Testis (tissue), 3 donors: Measurements from ENCODE around the gene IQSEC1. TPM values are rescaled to one million over a fixed set of nuclear protein-coding genes. Genes with fewer than 3 reads are reported as not detected.

Experiments
- DNase-seq: peaks from one replicate; pipeline ENCODE4 v3.0.0-alpha.2; 2019
- H3K27ac ChIP-seq, 2 donors: fragments of 200-600 bp; sonication (generic); one replicate each; pipeline ENCODE4 v1.5.1; 2019
- H3K27me3 ChIP-seq: fragments of 200-600 bp; sonication (generic); one replicate; pipeline ENCODE4 v1.5.1; 2019
- H3K36me3 ChIP-seq: fragments of 200-600 bp; sonication (generic); one replicate; pipeline ENCODE4 v1.5.1; 2017; ENCODE audit warnings: low read depth; ENCODE audit errors: missing control alignments
- H3K4me1 ChIP-seq: fragments of 200-600 bp; sonication (generic); one replicate; pipeline ENCODE4 v1.5.1; 2019
- H3K4me3 ChIP-seq, 2 donors: fragments of 200-600 bp; sonication (generic); one replicate each; pipeline ENCODE4 v1.5.1; 2017 to 2019
- H3K9me3 ChIP-seq: fragments of 200-600 bp; sonication (generic); one replicate; pipeline ENCODE4 v1.5.1; 2017
- POLR2A ChIP-seq: fragments of 450-650 bp; IDR thresholded peaks from one replicate; pipeline ENCODE4 v1.6.1; 2017; ENCODE audit warnings: antibody characterized with exemption, mild to moderate bottlenecking, moderate library complexity
- WGBS, 2 donors: methylation state at CpG; one replicate each; pipeline ENCODE4 v1.1.5; 2018; 5-methylcytosine and 5-hydroxymethylcytosine counted together
- intact Hi-C: fragments of 100-400 bp; cut with DNase I; formaldehyde crosslinking; loops from one replicate; pipeline ENCODE4 v1.15.1; 2023; ENCODE audit warnings: low total_unique reads
- polyA plus RNA-seq: library from polyadenylated mRNA; stranded (reverse); fragments of 350-450 nt; fragmentation: Illumina TruSeq; extraction: RNeasy Lipid Tissue Mini Kit (QIAGEN cat#74804); gene quantifications from one replicate; pipeline ENCODE4 v1.2.3, GENCODE V29; 2014; ENCODE audit warnings: low read depth, low replicate concordance; ENCODE audit not compliant: insufficient read depth
- total RNA-seq, 2 donors: library from RNA; depleted of rRNA; stranded (reverse); fragments of >200 nt; gene quantifications; one replicate each; pipeline ENCODE4 v1.2.3, GENCODE V29; 2016
- TF ChIP-seq, protein P1 (sequence below), 3 experiments: fragments of 450-650 bp in 2 of 3; fragments of 200-600 bp in 1 of 3; sonication (generic) in 1 of 3; IDR thresholded peaks; one replicate each; pipeline ENCODE4 v1.5.1; 2016 to 2019; ENCODE audit warnings: antibody characterized with exemption in 3 of 3, mild to moderate bottlenecking in 2 of 3, moderate library complexity in 1 of 3

The IQSEC1 gene
- total and polyA plus RNA-seq, 3 donors from 2014 or later: 32.9 to 89.4 (median 74.3) TPM

- intact Hi-C loops: no loop called here
- no peak for DNase-seq
- no peaks in the 10 kb centered on the region for H3K27me3 ChIP-seq
- H3K27ac ChIP-seq: no peak overlapping the region
- 91 to 92% methylated on average over 2 of the region's 2 CpGs for WGBS, 2 donors
- no peaks in the 10 kb centered on the region for H3K36me3 ChIP-seq
- no peak for TF ChIP-seq POLR2A
- TF ChIP-seq, protein P1, sequence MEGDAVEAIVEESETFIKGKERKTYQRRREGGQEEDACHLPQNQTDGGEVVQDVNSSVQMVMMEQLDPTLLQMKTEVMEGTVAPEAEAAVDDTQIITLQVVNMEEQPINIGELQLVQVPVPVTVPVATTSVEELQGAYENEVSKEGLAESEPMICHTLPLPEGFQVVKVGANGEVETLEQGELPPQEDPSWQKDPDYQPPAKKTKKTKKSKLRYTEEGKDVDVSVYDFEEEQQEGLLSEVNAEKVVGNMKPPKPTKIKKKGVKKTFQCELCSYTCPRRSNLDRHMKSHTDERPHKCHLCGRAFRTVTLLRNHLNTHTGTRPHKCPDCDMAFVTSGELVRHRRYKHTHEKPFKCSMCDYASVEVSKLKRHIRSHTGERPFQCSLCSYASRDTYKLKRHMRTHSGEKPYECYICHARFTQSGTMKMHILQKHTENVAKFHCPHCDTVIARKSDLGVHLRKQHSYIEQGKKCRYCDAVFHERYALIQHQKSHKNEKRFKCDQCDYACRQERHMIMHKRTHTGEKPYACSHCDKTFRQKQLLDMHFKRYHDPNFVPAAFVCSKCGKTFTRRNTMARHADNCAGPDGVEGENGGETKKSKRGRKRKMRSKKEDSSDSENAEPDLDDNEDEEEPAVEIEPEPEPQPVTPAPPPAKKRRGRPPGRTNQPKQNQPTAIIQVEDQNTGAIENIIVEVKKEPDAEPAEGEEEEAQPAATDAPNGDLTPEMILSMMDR (IDR thresholded peaks at IDR 0.05): no peak
- peaks cover 11% of the 10 kb centered on the region for H3K4me1 ChIP-seq
- no peaks in the 10 kb centered on the region for H3K9me3 ChIP-seq
- H3K4me3 ChIP-seq: no peak overlapping the region
These were observed 22.2 kb downstream of the IQSEC1 start for GRCh38 chr3:13051066-13051465.

DNA sequence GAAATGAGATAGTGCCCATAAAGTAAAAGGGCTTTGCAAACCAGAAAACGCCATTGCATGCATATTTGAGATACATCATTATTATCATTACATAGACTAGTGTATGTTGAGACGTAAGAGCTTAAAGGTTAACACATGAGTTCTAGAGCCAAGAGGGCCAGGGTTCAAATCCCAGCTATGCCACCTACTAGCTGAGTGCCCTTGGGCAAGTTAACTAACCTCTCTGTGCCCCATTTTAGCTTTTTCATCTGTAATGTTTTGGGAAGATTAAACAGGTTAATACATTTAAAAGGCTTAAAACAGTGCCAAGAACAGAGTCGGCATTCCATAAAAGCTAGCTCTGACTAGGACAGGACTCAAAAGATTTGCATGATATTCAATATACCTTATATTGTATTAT, 22.8 kb downstream of the IQSEC1 start:
- no peak for TF ChIP-seq POLR2A
- TF ChIP-seq, protein P1 (IDR thresholded peaks at IDR 0.05): no peak
- Histone ChIP-seq H3K27ac (no peak overlapping the region), H3K4me1 (peaks cover 5% of the 10 kb centered on the region), H3K9me3 (no peaks in the 10 kb centered on the region), H3K4me3 (no peak overlapping the region), H3K36me3 (no peaks in the 10 kb centered on the region), H3K27me3 (no peaks in the 10 kb centered on the region)
- intact Hi-C loops: no loop called here
- WGBS, 2 donors: 91 to 94% methylated on average over 3 of the region's 3 CpGs
- DNase-seq: no peak

DNA sequence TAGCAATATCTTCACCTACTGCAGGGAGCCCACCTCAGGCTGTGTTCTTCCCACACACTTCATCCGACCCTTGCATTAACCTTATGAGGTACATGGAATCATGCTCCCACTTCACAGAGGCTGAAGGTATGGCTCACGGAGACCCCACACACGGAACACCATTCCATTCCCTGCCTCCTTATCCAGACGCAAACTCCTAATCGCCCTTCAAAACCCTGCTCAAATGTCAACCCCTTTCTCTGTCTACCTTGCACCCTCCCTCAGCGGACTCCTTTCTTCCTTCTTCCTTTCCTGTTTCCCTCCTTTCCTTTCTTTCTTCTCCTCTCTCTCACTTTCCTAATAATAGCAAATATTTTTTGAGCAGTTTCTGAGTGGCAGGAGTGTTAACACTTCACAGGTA, 23.8 kb downstream of the IQSEC1 start:
- no peak overlapping the region for H3K4me3 ChIP-seq

GRCh38 chr3:13047296-13048165, 25.7 kb downstream of the IQSEC1 start:
- Histone ChIP-seq H3K4me3 (no peak overlapping the region), H3K27ac (no peak overlapping the region), H3K9me3 (no peaks in the 10 kb centered on the region), H3K36me3 (no peaks in the 10 kb centered on the region), H3K27me3 (no peaks in the 10 kb centered on the region), H3K4me1 (peaks cover 4% of the 10 kb centered on the region)
- no peak for DNase-seq
- WGBS, 2 donors: 82 to 85% methylated on average over 7 to 11 of the region's 11 CpGs
- TF ChIP-seq POLR2A: no peak
- TF ChIP-seq, protein P1 (IDR thresholded peaks at IDR 0.05): no peak
- intact Hi-C loops: no loop called here

More for the DNA sequence above, 23.8 kb downstream of the IQSEC1 start:
- intact Hi-C loops: no loop called here
- TF ChIP-seq, protein P1 (IDR thresholded peaks at IDR 0.05): no peak
- no peak for TF ChIP-seq POLR2A
- Histone ChIP-seq H3K27me3 (no peaks in the 10 kb centered on the region), H3K27ac (no peak overlapping the region), H3K9me3 (no peaks in the 10 kb centered on the region), H3K4me1 (peaks cover 4% of the 10 kb centered on the region), H3K36me3 (no peaks in the 10 kb centered on the region)
- WGBS, 2 donors: 96 to 97% methylated on average over 6 of the region's 6 CpGs
- no peak for DNase-seq
